Amygdala (tissue), 56 donors: Measurements from ENCODE around the gene TBC1D17.

Experiments
- DNase-seq, 56 donors: peaks; one replicate each; lab custom pipeline; 2025; lab: John Stamatoyannopoulos, UW

Gene TBC1D17

GRCh38 chr19:49877020-49877878 is at the start of gene TBC1D17, which contains the start of gene AKT1S1:
TBC1D17 (plus strand) TSS chr19:49877702; CDS start chr19:49877724, 22 bp downstream.
AKT1S1 (minus strand) TSS chr19:49877355; CDS start chr19:49873295, 4,060 bp downstream.
- peak; percentile 95 to 100 (median 99) for DNase-seq

- DNase-seq, result no peak
These were observed 48.3 kb upstream of the TBC1D17 start for GRCh38 chr19:49829200-49829599.

DNA sequence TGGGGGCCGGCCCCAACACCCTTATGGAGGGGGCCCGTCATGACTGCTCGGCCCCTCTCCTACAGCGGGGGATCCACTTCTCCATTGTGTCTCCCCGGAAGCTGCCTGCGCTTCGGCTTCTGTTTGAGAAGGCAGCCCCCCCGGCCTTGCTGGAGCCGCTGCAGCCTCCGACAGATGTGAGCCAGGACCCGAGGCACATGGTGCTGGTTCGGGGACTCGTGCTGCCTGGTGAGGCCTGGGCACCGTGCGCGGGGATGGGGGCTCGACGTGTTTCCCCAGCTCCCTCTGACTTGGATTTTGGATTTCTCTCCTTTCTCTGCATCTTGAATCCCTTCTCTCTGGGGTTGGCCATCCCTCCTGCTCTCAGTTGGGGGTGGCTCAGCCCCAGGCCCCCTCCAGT is 47.8 kb upstream of the TBC1D17 start:
- DNase-seq, result no peak

DNA sequence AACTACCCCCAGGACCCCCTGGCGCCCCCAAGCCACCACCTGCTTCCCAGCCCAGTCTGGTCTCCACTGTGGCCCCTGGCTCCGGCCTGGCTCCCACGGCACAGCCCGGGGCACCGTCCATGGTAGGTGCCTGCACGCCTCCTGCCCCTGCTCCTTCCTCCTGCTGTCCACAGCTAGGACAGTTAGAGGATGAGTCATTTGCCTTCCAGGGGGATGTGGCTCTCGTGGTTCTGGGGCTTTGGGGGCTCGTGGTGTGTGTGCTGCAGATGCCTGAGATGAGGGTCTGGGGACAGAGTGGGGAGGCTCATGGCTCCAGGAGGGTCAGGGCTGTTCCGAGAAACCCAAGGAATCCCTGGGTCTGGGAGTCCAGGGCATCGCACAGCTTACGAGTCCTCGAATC is 46.7 kb upstream of the TBC1D17 start:
- no peak for DNase-seq

- DNase-seq, result no peak
These were observed 45.9 kb upstream of the TBC1D17 start for GRCh38 chr19:49831592-49831991.

GRCh38 chr19:49832556-49832955 is 44.9 kb upstream of the TBC1D17 start:
- DNase-seq, result no peak

DNA sequence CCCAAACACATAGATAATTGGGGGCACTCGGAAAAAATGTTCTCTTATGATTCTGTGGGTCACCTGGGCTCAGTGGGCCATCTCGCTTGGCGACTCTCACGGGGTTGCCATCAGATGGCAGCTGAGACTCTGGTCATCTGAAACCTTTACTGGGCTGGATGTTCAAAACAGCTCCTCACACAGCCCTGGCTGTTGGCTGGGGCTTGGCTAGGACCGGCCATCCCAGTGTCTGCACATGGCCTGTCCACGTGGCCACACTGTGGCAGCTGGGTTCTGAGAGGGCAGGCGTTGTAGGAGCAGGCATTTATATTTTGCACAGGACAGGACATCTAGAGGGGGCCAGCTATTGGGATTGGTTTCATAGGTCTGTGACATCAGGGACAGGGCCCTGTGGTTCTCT is 43.9 kb upstream of the TBC1D17 start:
- DNase-seq, result peak in 1 of 56 donors; percentile 4

- DNase-seq, result no peak
These were observed 41.9 kb upstream of the TBC1D17 start for GRCh38 chr19:49835562-49835961.

GRCh38 chr19:49836176-49837008 is 41.1 kb upstream of the TBC1D17 start:
- no peak for DNase-seq

GRCh38 chr19:49837009-49837310 is 40.5 kb upstream of the TBC1D17 start:
- no peak for DNase-seq

DNA sequence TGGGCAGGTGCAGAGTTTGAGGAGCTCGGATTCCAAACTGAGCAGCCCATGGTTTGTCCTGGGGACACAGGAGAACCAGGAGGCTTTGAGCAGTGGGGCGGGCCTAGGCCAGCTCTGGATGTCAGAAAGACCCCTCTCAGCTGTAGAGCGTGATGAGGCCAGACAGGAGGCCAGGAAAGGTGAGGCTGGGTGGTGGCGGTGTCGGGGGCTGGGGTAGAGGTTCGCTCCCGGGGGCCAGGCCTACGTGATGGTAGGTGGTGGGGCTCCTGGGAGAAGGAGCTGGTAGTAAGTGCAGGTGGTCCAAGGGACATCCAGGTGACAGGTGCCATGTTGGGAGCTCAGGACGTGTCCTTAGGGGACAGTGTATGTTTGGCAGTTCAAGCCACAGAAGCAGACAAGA is 40.1 kb upstream of the TBC1D17 start:
- DNase-seq, result no peak

DNA sequence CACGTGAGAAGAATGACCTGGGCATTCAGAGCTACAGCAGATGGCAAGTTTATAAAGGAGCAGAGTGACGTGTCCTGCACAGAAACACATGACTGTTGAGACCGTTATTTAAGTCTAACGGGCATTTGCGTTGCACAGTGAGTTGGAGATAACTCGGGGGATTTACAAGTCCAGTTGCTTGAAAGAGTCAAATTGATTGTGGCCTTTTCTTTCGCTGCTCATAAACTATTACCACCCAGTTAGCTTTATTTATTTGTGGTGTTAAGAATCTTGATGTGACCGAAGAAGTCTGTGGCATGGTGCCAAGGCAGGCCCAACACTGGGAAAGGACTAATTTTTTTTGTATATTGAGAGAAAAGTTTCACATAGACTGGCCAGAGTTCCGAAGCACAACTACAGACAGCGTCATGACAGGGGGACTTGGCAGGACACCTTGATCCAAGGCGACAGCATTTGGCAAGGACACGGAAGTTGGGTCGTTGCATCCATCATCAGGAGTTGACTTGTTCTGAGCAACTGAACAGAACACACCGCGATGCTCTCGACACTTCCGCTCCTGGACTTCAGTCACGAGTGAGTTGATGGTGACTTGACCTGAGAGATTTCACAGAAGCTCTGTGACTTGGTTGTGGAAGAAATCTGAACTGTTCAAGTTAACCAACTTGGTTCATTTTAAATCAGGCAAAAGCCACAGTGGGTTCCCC is 38.5 kb upstream of the TBC1D17 start:
- no peak for DNase-seq

- no peak for DNase-seq
These were observed 37.8 kb upstream of the TBC1D17 start for GRCh38 chr19:49839713-49840112.

GRCh38 chr19:49840321-49840720 is 37.2 kb upstream of the TBC1D17 start:
- no peak for DNase-seq

DNA sequence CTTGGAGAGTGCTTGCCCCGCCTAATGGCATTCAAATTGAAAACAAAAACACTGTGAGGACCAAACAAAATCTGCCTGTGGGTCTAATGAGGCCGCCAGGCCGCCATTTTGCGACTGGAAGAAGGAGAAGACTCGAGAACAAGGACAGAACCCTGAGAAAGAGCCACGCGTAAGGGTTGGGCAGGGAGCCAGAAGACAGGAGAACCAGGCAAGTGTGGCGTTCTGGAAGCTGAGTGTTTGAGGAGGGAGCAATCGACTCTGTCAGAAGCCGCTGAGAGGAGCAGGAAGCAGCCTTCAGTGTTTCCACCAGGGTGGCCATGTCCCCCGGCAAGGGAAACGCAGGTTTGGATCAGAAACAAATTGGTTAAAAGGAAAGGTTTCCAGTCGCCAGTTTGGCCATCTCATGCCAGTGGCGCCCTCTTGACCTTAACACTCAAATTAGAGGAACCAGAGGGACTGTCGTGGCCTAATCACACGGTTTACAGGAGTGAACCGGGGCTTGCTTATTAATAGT is 36.7 kb upstream of the TBC1D17 start:
- DNase-seq, result no peak

DNA sequence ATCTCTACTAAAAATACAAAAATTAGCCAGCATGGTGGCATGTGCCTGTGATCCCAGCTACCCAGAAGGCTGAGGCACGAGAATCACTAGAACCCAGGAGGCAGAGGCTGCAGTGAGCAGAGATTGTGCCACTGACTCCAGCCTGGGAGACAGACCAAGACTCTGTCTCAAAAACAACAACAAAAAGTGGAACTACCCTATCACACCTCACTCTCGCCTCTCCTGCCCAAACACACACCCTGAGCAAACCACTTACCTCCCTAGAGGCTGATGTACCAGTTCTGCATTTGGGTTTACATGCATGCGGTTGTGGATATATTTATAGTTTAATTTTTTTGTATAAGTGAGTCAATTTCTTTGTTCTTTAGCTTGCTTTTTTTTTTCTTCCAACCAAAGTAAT is 34.2 kb upstream of the TBC1D17 start:
- DNase-seq, result no peak

- DNase-seq, result no peak
These were observed 33.1 kb upstream of the TBC1D17 start for GRCh38 chr19:49844138-49845095.

DNA sequence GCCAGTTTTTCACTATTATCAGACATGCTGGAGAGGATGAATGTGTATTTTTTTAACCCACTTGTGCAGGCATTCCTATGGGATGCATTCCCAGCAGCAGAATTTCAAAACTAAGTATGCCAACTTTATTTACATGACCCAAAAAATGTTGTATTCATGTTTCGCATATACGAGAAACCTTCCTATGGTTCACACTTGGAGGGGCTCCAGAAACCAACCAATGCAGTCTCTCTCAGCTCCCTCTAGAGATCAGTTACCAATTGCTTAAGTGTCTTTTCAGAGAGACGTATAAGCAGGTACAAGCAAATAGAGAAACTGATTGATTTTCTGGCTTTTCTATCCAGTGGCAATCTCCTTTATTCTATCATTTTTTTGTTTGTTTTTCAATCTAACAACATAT is 32.1 kb upstream of the TBC1D17 start:
- no peak for DNase-seq

DNA sequence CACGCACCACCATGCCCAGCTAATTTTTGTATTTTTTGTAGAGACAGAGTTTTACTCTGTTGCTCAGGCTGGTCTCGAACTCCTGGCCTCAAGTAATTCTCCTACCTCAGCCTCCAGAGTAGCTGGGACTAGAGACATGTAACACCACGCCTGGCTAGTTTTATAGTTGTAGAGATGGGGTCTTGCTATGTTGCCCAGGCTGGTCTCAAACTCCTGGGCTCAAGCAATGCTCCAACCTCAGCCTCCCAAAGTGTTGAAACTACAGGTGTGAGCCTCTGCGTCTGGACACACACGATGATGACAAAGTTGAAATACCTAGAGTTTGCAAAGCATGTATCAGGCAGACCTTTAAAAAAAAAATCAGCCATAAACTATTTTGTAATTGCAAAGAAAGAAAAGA is 31.1 kb upstream of the TBC1D17 start:
- no peak for DNase-seq
